ENCODE data around the gene STRA6.

DNA sequence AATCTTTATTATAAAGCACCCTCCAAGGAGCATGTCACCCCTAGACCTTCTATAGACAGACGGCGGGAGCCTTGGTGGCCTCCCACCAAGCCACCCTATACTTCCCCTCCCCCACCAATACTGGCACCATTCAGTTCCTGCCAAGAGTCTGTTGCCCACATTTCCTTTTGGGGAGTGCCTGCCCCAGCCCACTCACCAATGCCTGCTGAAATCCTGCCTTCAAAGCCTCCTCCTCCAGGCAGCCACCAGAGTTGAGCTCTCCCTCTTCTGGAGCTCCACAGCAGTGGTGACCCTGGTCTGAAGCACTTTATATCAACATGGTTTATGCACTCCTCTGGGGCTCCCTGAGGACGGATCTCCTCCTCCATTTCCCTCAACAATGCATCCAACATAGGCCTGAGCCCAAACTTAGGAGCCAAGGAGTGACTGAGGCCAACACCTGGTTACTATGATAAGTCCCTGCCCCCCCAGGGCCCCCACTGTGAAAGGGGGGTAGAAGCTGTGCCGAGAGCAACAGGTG lies 42.3 kb upstream of the STRA6 start:
- no peak for TF ChIP-seq CTCF (IDR thresholded peaks at IDR 0.05)
- no peak for TF ChIP-seq POLR2A (IDR thresholded peaks at IDR 0.05)
